ENCODE measurements around the gene ITGB4.

DNA sequence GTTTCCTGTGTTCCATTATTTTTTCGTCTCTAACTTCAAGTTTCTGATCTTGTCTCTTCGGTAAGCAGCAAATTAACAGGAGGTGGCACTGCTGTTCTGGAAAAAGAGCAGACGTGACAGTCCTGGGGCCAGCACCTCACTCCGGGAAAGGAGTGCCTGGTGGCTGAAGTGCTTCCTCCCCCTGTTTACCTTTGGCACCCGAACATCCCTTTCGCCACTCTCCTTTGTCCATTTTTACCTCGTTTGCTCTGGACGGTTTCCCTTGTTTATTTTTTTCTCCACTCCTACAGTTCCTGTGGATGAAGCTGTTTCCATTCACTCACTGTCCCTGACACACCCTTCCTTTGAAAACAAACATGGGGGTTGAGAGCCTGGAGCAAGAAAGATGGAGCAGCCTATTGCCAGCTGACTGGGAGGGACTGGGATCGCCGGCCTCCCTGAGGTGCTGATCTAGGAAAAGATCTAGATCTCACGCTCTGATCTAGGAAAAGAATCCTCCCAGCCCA lies 41.5 kb upstream of the ITGB4 start:
- TF ChIP-seq POLR2AphosphoS5 (IDR thresholded peaks at IDR 0.05; ENCODE audit: low read depth, low read length): no peak
- peak in 1 of 2 experiments; percentile 70; a peak in 2 of 4 replicates for TF ChIP-seq REST (IDR thresholded peaks at IDR 0.05; ENCODE audit: insufficient read depth in 1 of 2, low read depth in 2 of 2, low read length in 2 of 2)
